Endothelial cell of umbilical vein (primary cell): ENCODE data around the gene TPSG1.

Source experiments
- EZH2 ChIP-seq: IDR thresholded peaks from 2 replicates; pipeline ENCODE4 v1.6.1; 2012; ENCODE audit warnings: borderline replicate concordance, low read depth, mild to moderate bottlenecking, moderate library complexity, low read length, inconsistent platforms; ENCODE audit not compliant: severe bottlenecking
- JUN ChIP-seq: IDR thresholded peaks from 2 replicates; pipeline ENCODE4 v1.6.1; 2011; ENCODE audit warnings: borderline replicate concordance, low read depth; ENCODE audit not compliant: insufficient read length, insufficient read depth
- POLR2A ChIP-seq: IDR thresholded peaks from 2 replicates; pipeline ENCODE4 v1.6.1; 2012; ENCODE audit warnings: low read depth, mild to moderate bottlenecking, control low read depth, low read length
- POLR2AphosphoS5 ChIP-seq: IDR thresholded peaks from 2 replicates; pipeline ENCODE4 v1.6.1; 2012; ENCODE audit warnings: low read depth, mild to moderate bottlenecking, control low read depth, low read length, moderate library complexity; ENCODE audit not compliant: insufficient read depth
- TF ChIP-seq, protein P1 (sequence below), 2 donors: IDR thresholded peaks; 1 replicate in 1 of 2; 2 replicates in 1 of 2; pipeline ENCODE4 v1.5.1; 2011; ENCODE audit warnings: low read length in 2 of 2, mild to moderate bottlenecking in 2 of 2, moderate library complexity in 2 of 2, control low read depth in 1 of 2, inconsistent platforms in 1 of 2, low read depth in 1 of 2; ENCODE audit not compliant: insufficient read depth in 1 of 2; ENCODE audit errors: extremely low read depth in 1 of 2
- TF ChIP-seq, protein P2 (sequence below): IDR thresholded peaks from 2 replicates; pipeline ENCODE4 v1.6.1; 2011; ENCODE audit not compliant: insufficient read depth, insufficient read length

DNA sequence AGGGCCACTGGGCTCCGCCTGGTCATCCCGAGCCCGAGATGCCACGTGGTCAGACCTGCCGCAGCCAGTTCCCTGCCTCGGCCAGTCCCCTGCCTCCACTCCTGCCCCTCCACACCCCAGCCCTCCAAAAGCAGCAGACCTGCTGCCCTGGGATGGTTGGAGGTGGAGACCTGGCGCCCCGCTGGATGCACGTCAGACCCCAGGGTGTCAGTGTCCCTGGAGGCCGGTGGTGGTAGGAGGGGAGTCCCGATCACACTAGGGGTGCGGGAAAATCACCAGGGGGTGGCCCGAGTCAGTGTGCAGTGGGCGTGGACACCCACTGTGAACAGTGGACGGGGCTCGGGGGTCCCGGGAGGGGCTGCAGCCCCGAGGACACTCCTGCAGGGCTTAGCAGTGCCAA lies 26.9 kb downstream of the TPSG1 start:
- TF ChIP-seq POLR2AphosphoS5: no peak
- no peak for TF ChIP-seq POLR2A
- TF ChIP-seq, protein P1, sequence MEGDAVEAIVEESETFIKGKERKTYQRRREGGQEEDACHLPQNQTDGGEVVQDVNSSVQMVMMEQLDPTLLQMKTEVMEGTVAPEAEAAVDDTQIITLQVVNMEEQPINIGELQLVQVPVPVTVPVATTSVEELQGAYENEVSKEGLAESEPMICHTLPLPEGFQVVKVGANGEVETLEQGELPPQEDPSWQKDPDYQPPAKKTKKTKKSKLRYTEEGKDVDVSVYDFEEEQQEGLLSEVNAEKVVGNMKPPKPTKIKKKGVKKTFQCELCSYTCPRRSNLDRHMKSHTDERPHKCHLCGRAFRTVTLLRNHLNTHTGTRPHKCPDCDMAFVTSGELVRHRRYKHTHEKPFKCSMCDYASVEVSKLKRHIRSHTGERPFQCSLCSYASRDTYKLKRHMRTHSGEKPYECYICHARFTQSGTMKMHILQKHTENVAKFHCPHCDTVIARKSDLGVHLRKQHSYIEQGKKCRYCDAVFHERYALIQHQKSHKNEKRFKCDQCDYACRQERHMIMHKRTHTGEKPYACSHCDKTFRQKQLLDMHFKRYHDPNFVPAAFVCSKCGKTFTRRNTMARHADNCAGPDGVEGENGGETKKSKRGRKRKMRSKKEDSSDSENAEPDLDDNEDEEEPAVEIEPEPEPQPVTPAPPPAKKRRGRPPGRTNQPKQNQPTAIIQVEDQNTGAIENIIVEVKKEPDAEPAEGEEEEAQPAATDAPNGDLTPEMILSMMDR (IDR thresholded peaks at IDR 0.05; ENCODE audit: extremely low read depth in 1 of 2, insufficient read depth in 1 of 2, low read depth in 1 of 2, low read length in 2 of 2): no peak
- TF ChIP-seq, protein P2, sequence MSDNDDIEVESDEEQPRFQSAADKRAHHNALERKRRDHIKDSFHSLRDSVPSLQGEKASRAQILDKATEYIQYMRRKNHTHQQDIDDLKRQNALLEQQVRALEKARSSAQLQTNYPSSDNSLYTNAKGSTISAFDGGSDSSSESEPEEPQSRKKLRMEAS: no peak
- TF ChIP-seq EZH2: no peak
- TF ChIP-seq JUN: no peak
